Chondrocyte (in vitro differentiated cells): ENCODE measurements around the gene MTHFD1. TPM values are rescaled to one million over a fixed set of nuclear protein-coding genes. Genes with fewer than 3 reads are reported as not detected.

Experiments
- DNase-seq: peaks from one replicate; pipeline ENCODE4 v3.0.0; 2021; ENCODE audit warnings: mixed read lengths, low spot score
- H3K27ac Mint-ChIP-seq: one replicate; pipeline ENCODE4 v1.8.0; 2021; ENCODE audit warnings: mild to moderate bottlenecking, moderate library complexity, mixed read lengths; ENCODE audit not compliant: unreplicated experiment
- H3K27me3 Mint-ChIP-seq: 2 replicates; pipeline ENCODE4 v1.8.0; 2021; ENCODE audit warnings: low read depth, mixed read lengths
- H3K36me3 Mint-ChIP-seq: 2 replicates; pipeline ENCODE4 v1.8.0; 2021; ENCODE audit warnings: low read depth, mixed read lengths
- H3K4me1 Mint-ChIP-seq: 2 replicates; pipeline ENCODE4 v1.8.0; 2021; ENCODE audit warnings: low read depth, mild to moderate bottlenecking, mixed read lengths
- H3K4me3 Mint-ChIP-seq: one replicate; pipeline ENCODE4 v1.8.0; 2021; ENCODE audit warnings: mild to moderate bottlenecking, moderate library complexity, mixed read lengths; ENCODE audit not compliant: unreplicated experiment
- H3K9me3 Mint-ChIP-seq: 2 replicates; pipeline ENCODE4 v1.8.0; 2021; ENCODE audit warnings: low read depth, mixed read lengths
- total RNA-seq: library from RNA; stranded (reverse); gene quantifications from 3 replicates; pipeline ENCODE4 v1.2.1, GENCODE V29; 2021
- TF ChIP-seq, protein P1 (sequence below): fragments of 200-600 bp; sonication (generic); IDR thresholded peaks from 2 replicates; pipeline ENCODE4 v1.5.0; 2021; ENCODE audit warnings: antibody characterized with exemption, mild to moderate bottlenecking, moderate library complexity

MTHFD1 gene
- total RNA-seq, 1 donor from 2014 or later, result 54.2 TPM

DNA sequence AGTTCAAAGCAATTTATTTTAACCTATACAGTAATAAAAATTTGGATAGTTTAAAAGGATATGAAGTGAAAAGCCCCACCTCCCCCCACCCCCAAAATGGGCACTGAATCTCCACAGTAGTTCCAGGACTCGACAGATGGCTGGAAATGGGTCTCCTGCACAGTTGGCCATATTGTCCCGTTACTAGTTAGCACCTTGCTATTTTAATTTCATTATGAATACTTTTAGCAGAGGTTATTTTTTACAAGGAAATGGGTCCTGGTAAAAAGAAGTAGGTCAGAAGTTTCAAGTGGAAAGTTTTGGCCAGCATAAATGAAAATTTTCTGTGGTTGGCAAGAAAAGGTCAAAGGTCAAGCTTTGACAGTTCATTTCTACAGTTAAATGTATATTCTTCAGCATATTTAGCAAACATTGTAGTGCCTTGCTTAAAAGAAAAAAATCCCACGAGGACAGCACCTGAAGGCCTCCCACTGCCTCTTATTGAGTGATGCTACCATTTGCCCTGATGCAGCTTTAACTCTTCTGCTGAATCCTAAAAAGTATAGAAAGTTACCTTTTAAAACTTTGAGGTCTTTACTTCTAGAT is 28.3 kb downstream of the MTHFD1 start:
- no peaks in the 10 kb centered on the region for H3K9me3 Mint-ChIP-seq
- no peak for DNase-seq
- H3K36me3 Mint-ChIP-seq, result peaks cover 27% of the 10 kb centered on the region
- peaks cover 24% of the 10 kb centered on the region for H3K4me1 Mint-ChIP-seq
- no peak overlapping the region for H3K27ac Mint-ChIP-seq
- no peaks in the 10 kb centered on the region for H3K27me3 Mint-ChIP-seq
- TF ChIP-seq, protein P1, sequence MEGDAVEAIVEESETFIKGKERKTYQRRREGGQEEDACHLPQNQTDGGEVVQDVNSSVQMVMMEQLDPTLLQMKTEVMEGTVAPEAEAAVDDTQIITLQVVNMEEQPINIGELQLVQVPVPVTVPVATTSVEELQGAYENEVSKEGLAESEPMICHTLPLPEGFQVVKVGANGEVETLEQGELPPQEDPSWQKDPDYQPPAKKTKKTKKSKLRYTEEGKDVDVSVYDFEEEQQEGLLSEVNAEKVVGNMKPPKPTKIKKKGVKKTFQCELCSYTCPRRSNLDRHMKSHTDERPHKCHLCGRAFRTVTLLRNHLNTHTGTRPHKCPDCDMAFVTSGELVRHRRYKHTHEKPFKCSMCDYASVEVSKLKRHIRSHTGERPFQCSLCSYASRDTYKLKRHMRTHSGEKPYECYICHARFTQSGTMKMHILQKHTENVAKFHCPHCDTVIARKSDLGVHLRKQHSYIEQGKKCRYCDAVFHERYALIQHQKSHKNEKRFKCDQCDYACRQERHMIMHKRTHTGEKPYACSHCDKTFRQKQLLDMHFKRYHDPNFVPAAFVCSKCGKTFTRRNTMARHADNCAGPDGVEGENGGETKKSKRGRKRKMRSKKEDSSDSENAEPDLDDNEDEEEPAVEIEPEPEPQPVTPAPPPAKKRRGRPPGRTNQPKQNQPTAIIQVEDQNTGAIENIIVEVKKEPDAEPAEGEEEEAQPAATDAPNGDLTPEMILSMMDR, result no peak
- no peak overlapping the region for H3K4me3 Mint-ChIP-seq

DNA sequence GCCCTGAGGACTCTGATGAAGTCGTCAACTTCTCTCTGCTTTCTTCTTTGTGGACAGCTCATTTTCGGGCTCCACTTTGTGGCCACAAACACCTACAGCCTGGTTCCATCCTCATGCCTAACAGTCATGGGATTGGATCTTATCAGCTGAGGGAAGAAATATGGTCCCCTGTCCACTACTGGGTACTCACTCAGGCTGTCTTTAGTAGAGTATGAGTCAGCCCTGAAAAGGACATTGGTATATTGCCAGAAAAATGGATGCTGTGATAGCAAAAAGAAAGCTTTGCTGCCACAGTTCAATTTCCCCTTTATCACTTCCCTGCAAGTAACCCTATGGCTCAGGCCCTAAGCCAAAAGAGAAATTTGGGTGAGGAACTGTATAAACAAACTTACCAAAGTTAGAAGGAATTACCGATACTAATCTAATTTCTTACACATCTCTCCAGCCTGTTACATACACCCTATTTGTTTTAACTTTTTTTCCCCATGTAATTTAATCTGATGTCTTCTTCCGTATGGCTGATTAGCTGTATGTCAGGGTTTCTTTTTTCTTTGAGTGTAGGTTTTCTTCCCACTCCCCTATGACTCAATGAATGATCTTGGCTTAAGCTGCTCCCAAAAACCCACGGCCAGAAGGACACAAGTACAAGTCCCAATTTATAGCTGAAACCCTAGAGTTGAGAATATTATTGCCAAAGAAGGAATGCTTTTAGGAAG is 29.1 kb downstream of the MTHFD1 start:
- no peak for DNase-seq
- Mint-ChIP-seq H3K27me3 (no peaks in the 10 kb centered on the region), H3K36me3 (peaks cover 23% of the 10 kb centered on the region), H3K4me3 (no peak overlapping the region), H3K27ac (peak overlapping the region; percentile 37), H3K9me3 (no peaks in the 10 kb centered on the region), H3K4me1 (peaks cover 28% of the 10 kb centered on the region)
- TF ChIP-seq, protein P1, result no peak

DNA sequence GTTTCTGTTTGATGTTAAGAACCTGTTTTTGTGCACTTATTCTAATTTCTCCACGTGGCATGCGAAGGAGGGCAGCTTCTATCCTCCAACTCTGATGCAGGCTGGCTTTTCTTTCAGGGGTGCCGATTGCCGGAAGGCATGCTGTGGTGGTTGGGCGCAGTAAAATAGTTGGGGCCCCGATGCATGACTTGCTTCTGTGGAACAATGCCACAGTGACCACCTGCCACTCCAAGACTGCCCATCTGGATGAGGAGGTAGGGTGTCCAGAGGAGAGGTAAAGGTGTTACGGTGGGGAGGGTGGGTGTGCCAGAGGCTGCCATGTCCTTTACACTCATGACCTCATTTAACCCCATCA is 29.6 kb downstream of the MTHFD1 start:
- DNase-seq, result no peak
- H3K4me3 Mint-ChIP-seq, result no peak overlapping the region
- no peaks in the 10 kb centered on the region for H3K27me3 Mint-ChIP-seq
- peaks cover 28% of the 10 kb centered on the region for H3K4me1 Mint-ChIP-seq
- H3K27ac Mint-ChIP-seq, result no peak overlapping the region
- H3K9me3 Mint-ChIP-seq, result no peaks in the 10 kb centered on the region
- TF ChIP-seq, protein P1, result no peak
- peaks cover 22% of the 10 kb centered on the region for H3K36me3 Mint-ChIP-seq

DNA sequence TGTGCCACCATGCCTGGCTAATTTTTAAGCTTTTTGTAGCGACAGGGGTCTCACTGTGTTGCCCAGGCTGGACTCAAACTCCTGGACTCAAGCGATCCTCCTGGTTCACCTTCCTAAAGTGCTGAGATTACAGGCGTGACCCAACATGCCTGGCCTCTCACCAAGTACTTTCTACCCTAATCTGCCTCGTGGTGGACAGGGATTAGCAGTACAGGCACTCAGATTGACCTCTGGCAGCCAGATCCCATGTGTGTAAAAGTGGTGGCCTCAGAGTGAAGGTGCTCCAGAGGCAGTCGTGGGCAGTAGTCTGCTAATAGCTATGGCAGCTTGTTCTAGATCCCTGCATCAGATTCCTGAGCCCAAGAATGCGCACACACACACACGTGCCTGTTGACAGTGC is 30.9 kb downstream of the MTHFD1 start:
- Mint-ChIP-seq H3K27ac (no peak overlapping the region), H3K36me3 (peaks cover 25% of the 10 kb centered on the region), H3K27me3 (no peaks in the 10 kb centered on the region), H3K9me3 (no peaks in the 10 kb centered on the region), H3K4me3 (no peak overlapping the region), H3K4me1 (peaks cover 28% of the 10 kb centered on the region)
- TF ChIP-seq, protein P1, result no peak
- no peak for DNase-seq

DNA sequence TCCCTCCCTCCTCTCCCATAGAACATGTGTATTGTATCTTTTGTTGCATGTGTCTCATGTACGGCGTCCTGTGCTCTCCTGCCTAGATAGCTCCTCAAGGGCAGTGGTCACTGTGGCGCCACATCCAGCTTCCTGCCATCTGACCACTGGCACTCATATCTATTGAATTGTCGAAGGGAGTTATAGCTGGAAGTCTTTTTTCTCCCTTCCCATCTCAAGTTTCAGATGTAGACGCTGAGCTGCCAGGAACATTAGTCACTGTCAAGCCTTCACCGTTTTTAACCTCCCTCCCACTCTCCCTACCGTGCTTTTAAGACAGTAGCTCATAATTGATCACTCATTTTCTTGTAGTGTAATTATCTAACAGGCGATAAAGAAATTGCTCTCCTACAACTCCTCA is 33.0 kb downstream of the MTHFD1 start:
- H3K4me3 Mint-ChIP-seq, result no peak overlapping the region
- no peaks in the 10 kb centered on the region for H3K9me3 Mint-ChIP-seq
- no peak for DNase-seq
- H3K27me3 Mint-ChIP-seq, result no peaks in the 10 kb centered on the region
- peaks cover 29% of the 10 kb centered on the region for H3K36me3 Mint-ChIP-seq
- H3K27ac Mint-ChIP-seq, result peak overlapping the region; percentile 92
- H3K4me1 Mint-ChIP-seq, result peaks cover 28% of the 10 kb centered on the region
- TF ChIP-seq, protein P1, result no peak
